SJCRH30 (cell line): ENCODE data around the gene GRAMD1B. TPM values are rescaled to one million over a fixed set of nuclear protein-coding genes. Genes with fewer than 3 reads are reported as not detected.
"Not testable (repeated sequence)": the region's sequence is repeated elsewhere in the genome, so short reads cannot be mapped to it uniquely, and the experiment has no call there.

Experiments
- DNase-seq, 2 experiments: peaks; one replicate each; pipeline ENCODE4 v3.0.0-alpha.2; 2015 to 2020
- H3K27ac ChIP-seq: fragments of 250-450 bp; sonication (Bioruptor Pico); 2 replicates; pipeline ENCODE4 v1.5.1; 2020; ENCODE audit warnings: mild to moderate bottlenecking, moderate library complexity
- H3K27me3 ChIP-seq: fragments of 250-450 bp; sonication (Bioruptor Pico); 2 replicates; pipeline ENCODE4 v1.5.1; 2020; ENCODE audit warnings: mild to moderate bottlenecking, moderate library complexity
- H3K36me3 ChIP-seq: fragments of 250-450 bp; sonication (Bioruptor Pico); 2 replicates; pipeline ENCODE4 v1.5.1; 2020; ENCODE audit warnings: mild to moderate bottlenecking, moderate library complexity
- H3K4me1 ChIP-seq: fragments of 250-450 bp; sonication (Bioruptor Pico); 2 replicates; pipeline ENCODE4 v1.5.1; 2020; ENCODE audit warnings: mild to moderate bottlenecking, moderate library complexity
- H3K4me3 ChIP-seq: fragments of 250-450 bp; sonication (Bioruptor Pico); 2 replicates; pipeline ENCODE4 v1.5.1; 2020; ENCODE audit warnings: mild to moderate bottlenecking, moderate library complexity
- H3K9me3 ChIP-seq: fragments of 250-450 bp; sonication (Bioruptor Pico); replicated peaks from 2 replicates; pipeline ENCODE4 v1.5.1; 2020; ENCODE audit warnings: mild to moderate bottlenecking, moderate library complexity
- total RNA-seq: library from RNA; depleted of rRNA; stranded (reverse); fragments of >200 nt; shearing (Covaris generic); gene quantifications from 2 replicates; pipeline ENCODE4 v1.2.3, GENCODE V29; 2014; rRNA removed

GRAMD1B gene
- total RNA-seq, 1 experiment from 2014 or later, result 22.9 TPM

GRCh38 chr11:123659311-123659710, 229.2 kb downstream of the GRAMD1B start:
- H3K4me1 ChIP-seq, result peaks cover 17% of the 10 kb centered on the region
- DNase-seq, result no peak
- no peaks in the 10 kb centered on the region for H3K27me3 ChIP-seq
- no peaks in the 10 kb centered on the region for H3K36me3 ChIP-seq
- H3K27ac ChIP-seq, result no peak overlapping the region
- no peak overlapping the region for H3K4me3 ChIP-seq
- H3K9me3 ChIP-seq, result no peaks in the 10 kb centered on the region

DNA sequence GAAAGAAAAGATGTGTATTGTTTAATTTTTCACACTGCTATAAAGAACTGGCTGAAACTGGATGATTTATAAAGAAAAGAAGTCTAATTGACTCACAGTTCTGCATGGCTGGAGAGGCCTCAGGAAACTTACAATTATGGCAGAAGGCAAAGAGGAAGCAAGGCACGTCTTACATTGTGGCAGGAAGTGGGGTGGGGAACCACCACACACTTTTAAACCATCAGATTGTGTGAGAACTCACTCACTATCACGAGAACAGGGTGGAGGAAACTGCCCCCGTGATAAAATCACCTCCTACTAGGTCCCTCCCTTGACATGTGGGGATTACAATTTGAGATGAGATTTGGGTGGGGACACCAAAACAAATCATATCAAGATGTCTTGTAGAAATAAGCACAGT, 229.9 kb downstream of the GRAMD1B start:
- not testable (repeated sequence) for H3K9me3 ChIP-seq, H3K4me3 ChIP-seq

GRCh38 chr11:123665306-123665705, 235.2 kb downstream of the GRAMD1B start:
- no peak for DNase-seq
- Histone ChIP-seq H3K4me3 (no peak overlapping the region), H3K4me1 (no peaks in the 10 kb centered on the region), H3K27me3 (no peaks in the 10 kb centered on the region), H3K36me3 (no peaks in the 10 kb centered on the region), H3K27ac (no peak overlapping the region), H3K9me3 (no peaks in the 10 kb centered on the region)

More for the DNA sequence above, 229.9 kb downstream of the GRAMD1B start:
- peaks cover 17% of the 10 kb centered on the region for H3K4me1 ChIP-seq
- H3K36me3 ChIP-seq, DNase-seq, H3K27me3 ChIP-seq, H3K27ac ChIP-seq: not testable (repeated sequence)

GRCh38 chr11:123670081-123670480, 240.0 kb downstream of the GRAMD1B start:
- H3K27ac ChIP-seq, result no peak overlapping the region
- H3K4me1 ChIP-seq, result no peaks in the 10 kb centered on the region
- H3K36me3 ChIP-seq, result no peaks in the 10 kb centered on the region
- no peak overlapping the region for H3K4me3 ChIP-seq
- no peaks in the 10 kb centered on the region for H3K9me3 ChIP-seq
- DNase-seq, result no peak
- H3K27me3 ChIP-seq, result no peaks in the 10 kb centered on the region

- Histone ChIP-seq H3K27me3 (no peaks in the 10 kb centered on the region), H3K4me3 (no peak overlapping the region), H3K27ac (no peak overlapping the region), H3K36me3 (no peaks in the 10 kb centered on the region), H3K9me3 (no peaks in the 10 kb centered on the region), H3K4me1 (no peaks in the 10 kb centered on the region)
- no peak for DNase-seq
Measured at GRCh38 chr11:123671534-123671933, 241.5 kb downstream of the GRAMD1B start.

- H3K36me3 ChIP-seq, result no peaks in the 10 kb centered on the region
- H3K9me3 ChIP-seq, result no peaks in the 10 kb centered on the region
- H3K27me3 ChIP-seq, result no peaks in the 10 kb centered on the region
- H3K4me1 ChIP-seq, result no peaks in the 10 kb centered on the region
- no peak overlapping the region for H3K4me3 ChIP-seq
- no peak for DNase-seq
- no peak overlapping the region for H3K27ac ChIP-seq
Measured at GRCh38 chr11:123672568-123672967, 242.5 kb downstream of the GRAMD1B start.

- no peak overlapping the region for H3K27ac ChIP-seq
- no peak for DNase-seq
- H3K4me3 ChIP-seq, result no peak overlapping the region
- no peaks in the 10 kb centered on the region for H3K36me3 ChIP-seq
- H3K27me3 ChIP-seq, result no peaks in the 10 kb centered on the region
- no peaks in the 10 kb centered on the region for H3K4me1 ChIP-seq
- no peaks in the 10 kb centered on the region for H3K9me3 ChIP-seq
Measured at GRCh38 chr11:123674297-123674696, 244.2 kb downstream of the GRAMD1B start.

Other genes starting within 250 kb of the GRAMD1B start
- 16.1 and 17.3 TPM in 2 replicates for gene CLMP, start 235.0 kb upstream of the GRAMD1B start, total RNA-seq
- 2.1 and 2.5 TPM in 2 replicates for gene SCN3B, start 224.4 kb downstream of the GRAMD1B start, total RNA-seq